Spinal cord (tissue), 10 donors: Measurements from ENCODE around the gene ZBTB40. TPM values are rescaled to one million over a fixed set of nuclear protein-coding genes. Genes with fewer than 3 reads are reported as not detected.

Source experiments
- DNase-seq, 6 donors: peaks; one replicate each; pipeline versions ENCODE4 v3.0.0 to v3.0.0-alpha.2; 2013 to 2015; ENCODE audit warnings: low spot score in 6 of 6, low read depth in 4 of 6
- H3K27ac ChIP-seq: one replicate; pipeline ENCODE4 v1.5.1; 2013; ENCODE audit warnings: low read depth, low read length, control low read depth
- H3K27me3 ChIP-seq: one replicate; pipeline ENCODE4 v1.6.1; 2013; ENCODE audit warnings: low read length; ENCODE audit not compliant: control insufficient read depth, insufficient read depth
- H3K36me3 ChIP-seq: one replicate; pipeline ENCODE4 v1.6.1; 2013; ENCODE audit warnings: low read length; ENCODE audit not compliant: control insufficient read depth, insufficient read depth
- H3K4me1 ChIP-seq: one replicate; pipeline ENCODE4 v1.6.1; 2013; ENCODE audit warnings: low read length; ENCODE audit not compliant: control insufficient read depth, insufficient read depth
- H3K4me3 ChIP-seq: one replicate; pipeline ENCODE4 v1.5.1; 2013; ENCODE audit warnings: low read depth, low read length, control low read depth
- H3K9me3 ChIP-seq: one replicate; pipeline ENCODE4 v1.6.1; 2013; ENCODE audit warnings: low read length; ENCODE audit not compliant: control insufficient read depth, insufficient read depth
- WGBS: methylation state at CpG from one replicate; pipeline ENCODE4 v1.1.5; 2013; ENCODE audit warnings: missing lambda C conversion rate; ENCODE audit not compliant: insufficient coverage; 5-methylcytosine and 5-hydroxymethylcytosine counted together
- polyA plus RNA-seq, 2 donors: library from polyadenylated mRNA; unstranded; fragments of 120-200 nt; gene quantifications; one replicate each; pipeline ENCODE4 v1.2.1, GENCODE V29; 2013; ENCODE audit not compliant: insufficient read length in 2 of 2
- total RNA-seq, 2 donors: library from RNA; depleted of rRNA in 1 of 2; stranded (reverse); fragments of 120-200 nt in 1 of 2; fragments of >200 nt in 1 of 2; gene quantifications; one replicate each; pipeline versions ENCODE4 v1.2.3 to v1.2.4, GENCODE V29; 2013 to 2014
- donor health status: healthy.

The ZBTB40 gene
- total and polyA plus RNA-seq, 4 donors: 13.6 to 19.0 (median 17.7) TPM

DNA sequence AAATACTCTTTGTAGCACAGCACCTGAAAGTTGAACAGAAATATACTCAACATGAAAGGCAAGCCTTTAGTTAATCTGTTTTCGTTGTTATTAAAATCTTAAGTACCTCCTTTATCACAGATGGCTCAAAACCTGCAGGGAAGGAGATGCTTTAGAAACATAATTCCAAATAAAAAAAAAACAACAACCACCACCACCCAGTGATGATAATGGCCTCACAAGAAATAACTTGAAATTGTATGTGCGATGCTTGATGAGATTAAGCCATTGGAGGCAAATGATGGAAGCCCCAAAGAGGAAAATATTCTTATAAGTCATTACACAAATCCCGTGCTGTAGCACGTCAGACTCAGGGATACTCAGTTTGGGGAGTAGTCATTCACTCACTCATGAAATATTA lies 24.9 kb upstream of the ZBTB40 start:
- DNase-seq: peak in 1 of 6 donors; percentile 91
- no peaks in the 10 kb centered on the region for H3K27me3 ChIP-seq
- no peak overlapping the region for H3K4me3 ChIP-seq
- WGBS: no CpG with 5 or more reads among the region's 4 CpGs
- H3K9me3 ChIP-seq: no peaks in the 10 kb centered on the region
- H3K27ac ChIP-seq: no peak overlapping the region
- H3K4me1 ChIP-seq: no peaks in the 10 kb centered on the region
- no peaks in the 10 kb centered on the region for H3K36me3 ChIP-seq

DNA sequence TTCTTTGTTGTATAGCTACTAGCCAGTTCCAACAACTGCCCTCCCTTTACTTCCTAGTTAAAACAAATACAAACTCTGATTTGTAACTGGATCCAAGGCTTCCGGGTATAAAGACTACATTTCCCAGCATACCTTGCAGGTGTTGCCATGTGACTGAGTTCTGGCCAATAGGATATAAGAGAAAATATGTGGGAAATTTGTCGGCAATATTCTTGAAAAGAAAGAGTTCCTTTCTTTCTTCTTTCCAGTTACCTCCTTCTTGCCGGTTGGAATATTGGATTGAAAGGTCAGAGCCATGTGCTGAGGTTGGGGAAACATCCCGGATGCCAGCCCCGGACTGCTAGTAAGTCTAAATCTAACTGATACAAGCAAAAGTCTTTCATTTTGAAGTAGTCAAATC lies 23.0 kb upstream of the ZBTB40 start:
- Histone ChIP-seq H3K4me1 (no peaks in the 10 kb centered on the region), H3K27ac (no peak overlapping the region), H3K27me3 (no peaks in the 10 kb centered on the region), H3K36me3 (no peaks in the 10 kb centered on the region), H3K4me3 (peak overlapping the region; percentile 29), H3K9me3 (no peaks in the 10 kb centered on the region)
- DNase-seq: peak in 2 of 6 donors; percentile 59 to 86
- 60% methylated on average over 1 of the region's 5 CpGs for WGBS

DNA sequence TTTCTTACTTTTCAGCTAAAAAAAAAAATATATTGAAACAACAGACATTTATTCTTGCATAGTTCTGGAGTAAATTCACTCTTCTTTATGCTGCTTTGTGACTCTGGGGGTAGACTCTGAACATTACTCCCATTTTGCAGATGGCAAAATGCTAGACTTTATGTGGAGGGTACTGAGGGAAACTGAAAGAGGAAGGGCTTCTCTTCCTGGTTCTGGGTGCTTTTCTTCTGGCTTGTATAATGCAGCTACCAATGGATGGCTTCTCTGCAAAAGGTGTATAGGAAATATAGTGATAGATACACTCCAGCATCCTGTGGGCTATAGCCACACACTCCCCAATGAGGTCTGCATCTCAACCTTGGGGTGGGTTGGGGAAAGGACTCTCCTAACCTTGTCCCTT lies 19.7 kb upstream of the ZBTB40 start:
- Histone ChIP-seq H3K27me3 (no peaks in the 10 kb centered on the region), H3K36me3 (no peaks in the 10 kb centered on the region), H3K27ac (no peak overlapping the region), H3K9me3 (no peaks in the 10 kb centered on the region), H3K4me3 (no peak overlapping the region), H3K4me1 (no peaks in the 10 kb centered on the region)
- DNase-seq: no peak

DNA sequence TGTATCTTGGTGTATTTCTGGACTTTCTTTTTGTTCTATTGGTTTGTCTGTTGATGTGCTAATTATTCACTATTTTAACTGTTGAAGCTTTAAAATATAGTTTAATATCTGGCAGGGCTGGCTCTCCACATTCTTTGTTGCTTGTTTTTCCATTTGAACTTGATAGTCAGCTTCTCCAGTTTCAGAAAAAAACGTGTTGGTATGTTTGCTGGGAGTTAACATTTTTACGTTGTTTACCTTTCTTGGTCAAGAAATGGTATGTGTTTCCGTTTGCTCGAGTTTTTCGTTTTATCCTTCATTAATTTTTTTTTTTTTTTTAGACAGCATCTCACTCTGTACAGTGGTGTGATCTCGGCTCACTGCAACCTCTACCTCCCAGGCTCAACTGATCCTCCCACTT lies 16.9 kb upstream of the ZBTB40 start:
- H3K27ac ChIP-seq: no peak overlapping the region
- no peaks in the 10 kb centered on the region for H3K27me3 ChIP-seq
- WGBS: 84% methylated on average over 3 of the region's 6 CpGs
- H3K4me1 ChIP-seq: no peaks in the 10 kb centered on the region
- H3K36me3 ChIP-seq: no peaks in the 10 kb centered on the region
- no peak for DNase-seq
- H3K9me3 ChIP-seq: peaks cover 2% of the 10 kb centered on the region
- no peak overlapping the region for H3K4me3 ChIP-seq

DNA sequence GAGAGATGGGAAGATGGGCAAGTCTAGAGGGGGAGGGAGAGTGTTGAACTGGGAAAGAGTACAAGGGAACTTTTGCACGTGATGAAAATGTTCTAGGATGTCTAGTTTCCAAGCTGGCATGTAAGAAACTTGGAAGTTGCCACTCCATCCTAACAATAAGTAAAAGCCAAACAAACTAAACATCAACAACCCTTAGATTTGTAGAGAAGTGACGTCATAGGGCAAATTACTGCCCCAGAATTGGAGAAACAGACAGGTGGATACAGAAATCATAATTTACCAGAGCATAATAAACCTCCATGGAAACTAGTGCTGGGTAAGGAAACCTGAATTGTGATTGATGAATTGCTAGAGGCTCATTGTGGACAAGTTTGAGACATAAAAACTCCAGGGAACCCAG lies 14.7 kb upstream of the ZBTB40 start:
- H3K4me1 ChIP-seq: no peaks in the 10 kb centered on the region
- peaks cover 9% of the 10 kb centered on the region for H3K9me3 ChIP-seq
- no peaks in the 10 kb centered on the region for H3K36me3 ChIP-seq
- H3K27ac ChIP-seq: no peak overlapping the region
- H3K4me3 ChIP-seq: no peak overlapping the region
- WGBS: no CpG with 5 or more reads among the region's 2 CpGs
- no peak for DNase-seq
- no peaks in the 10 kb centered on the region for H3K27me3 ChIP-seq

DNA sequence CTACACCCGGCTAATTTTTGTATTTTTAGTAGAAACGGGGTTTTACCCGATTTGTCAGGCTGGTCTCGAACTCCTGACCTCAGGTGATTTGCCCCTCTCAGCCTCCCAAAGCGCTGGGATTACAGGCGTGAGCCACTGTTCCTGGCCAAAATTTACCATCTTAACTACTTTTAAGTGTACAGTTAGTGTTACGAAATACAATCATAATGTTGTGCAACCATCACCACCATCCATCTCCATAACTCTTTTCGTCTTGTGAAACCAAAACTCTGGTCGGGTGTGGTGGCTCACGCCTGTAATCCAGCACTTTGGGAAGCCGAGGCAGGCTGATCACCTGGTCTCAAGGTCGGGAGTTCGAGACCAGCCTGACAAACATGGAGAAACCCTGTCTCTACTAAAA lies 14.1 kb upstream of the ZBTB40 start:
- 91% methylated on average over 11 of the region's 13 CpGs for WGBS
- Histone ChIP-seq H3K27ac (no peak overlapping the region), H3K27me3 (no peaks in the 10 kb centered on the region), H3K9me3 (peaks cover 9% of the 10 kb centered on the region), H3K36me3 (no peaks in the 10 kb centered on the region), H3K4me1 (no peaks in the 10 kb centered on the region), H3K4me3 (no peak overlapping the region)
- no peak for DNase-seq

DNA sequence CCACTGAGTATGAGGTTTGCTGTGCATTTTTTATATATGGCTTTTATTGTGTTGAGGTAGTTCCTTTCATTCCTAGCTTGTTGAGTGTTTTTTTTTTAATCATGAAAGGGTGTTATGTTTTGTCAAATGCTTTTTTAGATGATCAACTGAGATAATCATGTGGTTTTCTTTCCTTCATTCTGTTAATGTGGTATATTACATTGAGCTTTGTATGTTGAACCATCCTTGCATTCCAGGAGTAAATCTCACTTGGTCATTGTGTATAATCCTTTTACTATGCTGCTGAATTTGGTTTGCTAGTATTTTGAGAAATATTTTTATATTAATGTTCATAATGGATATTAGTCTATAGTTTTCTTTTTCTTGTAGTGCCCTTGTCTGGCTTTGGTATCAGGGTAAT lies 11.1 kb upstream of the ZBTB40 start:
- H3K27me3 ChIP-seq: no peaks in the 10 kb centered on the region
- no peaks in the 10 kb centered on the region for H3K36me3 ChIP-seq
- no peak for DNase-seq
- H3K4me3 ChIP-seq: no peak overlapping the region
- no peaks in the 10 kb centered on the region for H3K4me1 ChIP-seq
- H3K9me3 ChIP-seq: peaks cover 9% of the 10 kb centered on the region
- no peak overlapping the region for H3K27ac ChIP-seq

DNA sequence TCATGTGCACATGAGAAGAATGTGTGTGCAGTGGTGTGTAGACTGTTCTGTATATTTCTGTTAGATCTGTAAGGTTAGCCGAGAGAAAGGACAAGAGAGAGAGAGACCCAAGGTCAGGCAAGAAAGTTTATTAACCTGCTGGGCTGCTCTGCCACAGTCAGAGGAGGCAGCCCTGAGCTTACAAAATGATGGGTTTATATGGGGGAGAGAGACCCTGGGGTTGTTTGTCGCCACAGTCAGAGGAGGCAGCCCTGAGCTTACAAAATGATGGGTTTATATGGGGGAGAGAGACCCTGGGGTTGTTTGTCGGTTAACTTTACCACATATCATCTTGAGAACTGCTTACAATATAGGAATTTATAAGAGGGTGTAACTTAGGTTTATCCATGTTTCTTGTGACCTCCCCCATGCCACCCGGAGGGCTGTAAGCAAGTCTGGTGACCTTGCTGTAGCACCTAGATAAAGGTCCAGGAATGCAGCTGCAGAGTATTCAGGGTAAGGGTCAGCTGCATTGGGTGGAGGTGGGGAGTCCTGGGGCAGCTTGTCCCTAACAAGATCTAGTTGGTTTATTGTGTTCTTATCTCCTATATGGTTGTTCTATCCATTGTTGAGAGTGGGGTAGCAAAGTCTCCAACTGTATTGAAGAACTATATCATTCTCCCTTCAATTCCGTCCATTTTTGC lies 9.3 kb upstream of the ZBTB40 start:
- H3K4me1 ChIP-seq: no peaks in the 10 kb centered on the region
- no peak for DNase-seq
- WGBS: 22% methylated on average over 2 of the region's 5 CpGs
- H3K36me3 ChIP-seq: no peaks in the 10 kb centered on the region
- H3K4me3 ChIP-seq: no peak overlapping the region
- H3K27me3 ChIP-seq: no peaks in the 10 kb centered on the region
- H3K27ac ChIP-seq: no peak overlapping the region
- H3K9me3 ChIP-seq: peaks cover 9% of the 10 kb centered on the region

DNA sequence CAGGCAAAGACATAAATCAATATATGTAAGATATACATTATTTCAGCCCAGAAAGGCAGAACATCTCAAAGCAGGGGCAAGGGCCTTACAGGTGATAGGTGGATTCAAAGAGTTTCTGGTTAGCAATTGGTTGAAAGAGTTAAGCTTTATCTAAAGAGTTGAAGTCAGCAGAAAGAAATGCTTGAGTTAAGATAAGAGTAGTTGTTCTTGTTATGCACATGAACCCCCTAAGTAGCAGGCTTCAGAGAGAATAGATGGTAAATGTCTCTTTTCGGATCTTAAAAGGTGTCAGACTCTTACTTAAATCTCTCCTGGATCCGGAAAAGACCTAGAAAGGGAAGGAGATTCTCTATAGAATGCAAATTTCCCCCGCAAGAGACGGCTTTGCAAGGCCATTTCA lies 8.3 kb upstream of the ZBTB40 start:
- no peak for DNase-seq
- no CpG with 5 or more reads among the region's 4 CpGs for WGBS
- Histone ChIP-seq H3K4me1 (no peaks in the 10 kb centered on the region), H3K4me3 (no peak overlapping the region), H3K36me3 (no peaks in the 10 kb centered on the region), H3K9me3 (peaks cover 9% of the 10 kb centered on the region), H3K27me3 (no peaks in the 10 kb centered on the region), H3K27ac (no peak overlapping the region)

DNA sequence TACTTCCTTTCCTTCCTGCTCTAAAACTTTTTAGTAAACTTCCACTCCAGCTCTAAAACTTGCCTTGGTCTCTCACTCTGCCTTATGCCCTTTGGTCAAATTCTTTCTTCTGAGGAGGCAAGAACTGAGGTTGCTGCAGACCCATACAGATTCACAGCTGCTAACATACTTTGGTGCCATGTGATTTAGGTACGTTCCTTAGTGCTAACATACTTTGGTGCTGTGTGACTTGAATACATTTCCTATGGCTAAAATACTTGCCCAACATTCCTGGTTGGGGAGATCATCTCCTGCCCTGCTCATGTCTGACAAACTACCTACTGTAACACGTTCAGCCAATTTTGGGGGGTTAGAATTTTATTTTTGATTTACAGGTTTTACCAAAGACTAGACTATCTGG lies 6.8 kb upstream of the ZBTB40 start:
- Histone ChIP-seq H3K4me3 (no peak overlapping the region), H3K36me3 (no peaks in the 10 kb centered on the region), H3K4me1 (no peaks in the 10 kb centered on the region), H3K27ac (no peak overlapping the region), H3K9me3 (peaks cover 6% of the 10 kb centered on the region), H3K27me3 (no peaks in the 10 kb centered on the region)
- no peak for DNase-seq
- WGBS: no CpG with 5 or more reads among the region's 2 CpGs
